Measurements from ENCODE around the gene SLC25A5.
"Not testable (repeated sequence)": the region's sequence is repeated elsewhere in the genome, so short reads cannot be mapped to it uniquely, and the experiment has no call there.

Gene SLC25A5

GRCh38 chrX:119467842-119468550 lies at the start of gene SLC25A5:
Gene SLC25A5, plus strand, starts transcription at chrX:119468444. Its CDS starts 72 bp downstream, at chrX:119468516.
- in situ Hi-C loops (cut with MboI; ENCODE audit: low sequenced_read_pairs), result no loop called here

- in situ Hi-C loops (cut with MboI; ENCODE audit: low sequenced_read_pairs), result no loop called here
Observed at GRCh38 chrX:119419146-119419545, 49.1 kb upstream of the SLC25A5 start.

GRCh38 chrX:119419898-119420297 lies 48.3 kb upstream of the SLC25A5 start:
- in situ Hi-C loops (cut with MboI; ENCODE audit: low sequenced_read_pairs), result no loop called here

DNA sequence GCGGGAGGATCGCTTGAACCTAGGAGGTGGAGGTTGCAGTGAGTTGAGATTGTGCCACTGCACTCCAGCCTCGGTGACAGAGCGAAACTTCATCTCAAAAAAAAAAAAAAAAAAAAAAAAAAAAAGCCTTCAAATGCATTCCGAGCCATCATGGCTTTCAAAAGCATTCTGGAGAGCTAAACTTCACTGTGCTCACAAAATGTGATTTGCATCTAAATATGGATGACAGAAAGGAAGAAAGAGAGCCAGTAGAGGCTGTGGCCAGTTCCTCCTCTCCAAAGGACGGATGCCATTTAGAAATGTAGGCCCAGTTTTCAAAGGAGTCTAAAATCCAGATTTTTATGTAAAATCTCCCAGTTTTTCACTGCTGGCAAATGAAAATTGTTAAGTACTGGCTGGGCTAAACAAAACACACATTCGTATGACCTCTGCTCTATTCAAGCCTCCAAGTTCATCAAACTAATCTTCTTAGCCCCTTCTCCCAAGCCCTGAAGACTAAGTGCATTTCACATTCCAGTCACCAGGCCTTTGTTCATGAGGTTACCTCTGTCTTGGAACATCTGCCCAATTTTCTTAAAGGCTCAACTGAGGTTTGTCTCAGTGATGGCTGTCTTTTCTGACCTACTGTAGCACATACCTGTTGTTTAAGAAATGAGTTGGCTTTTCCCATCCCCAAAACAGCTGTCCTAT lies 47.1 kb upstream of the SLC25A5 start:
- in situ Hi-C loops (cut with MboI; ENCODE audit: low sequenced_read_pairs), result no loop called here

- in situ Hi-C loops (cut with MboI; ENCODE audit: low sequenced_read_pairs), result no loop called here
Observed at GRCh38 chrX:119423631-119424030, 44.6 kb upstream of the SLC25A5 start.

- in situ Hi-C loops (cut with MboI; ENCODE audit: low sequenced_read_pairs), result no loop called here
Observed at GRCh38 chrX:119424999-119425398, 43.2 kb upstream of the SLC25A5 start.

DNA sequence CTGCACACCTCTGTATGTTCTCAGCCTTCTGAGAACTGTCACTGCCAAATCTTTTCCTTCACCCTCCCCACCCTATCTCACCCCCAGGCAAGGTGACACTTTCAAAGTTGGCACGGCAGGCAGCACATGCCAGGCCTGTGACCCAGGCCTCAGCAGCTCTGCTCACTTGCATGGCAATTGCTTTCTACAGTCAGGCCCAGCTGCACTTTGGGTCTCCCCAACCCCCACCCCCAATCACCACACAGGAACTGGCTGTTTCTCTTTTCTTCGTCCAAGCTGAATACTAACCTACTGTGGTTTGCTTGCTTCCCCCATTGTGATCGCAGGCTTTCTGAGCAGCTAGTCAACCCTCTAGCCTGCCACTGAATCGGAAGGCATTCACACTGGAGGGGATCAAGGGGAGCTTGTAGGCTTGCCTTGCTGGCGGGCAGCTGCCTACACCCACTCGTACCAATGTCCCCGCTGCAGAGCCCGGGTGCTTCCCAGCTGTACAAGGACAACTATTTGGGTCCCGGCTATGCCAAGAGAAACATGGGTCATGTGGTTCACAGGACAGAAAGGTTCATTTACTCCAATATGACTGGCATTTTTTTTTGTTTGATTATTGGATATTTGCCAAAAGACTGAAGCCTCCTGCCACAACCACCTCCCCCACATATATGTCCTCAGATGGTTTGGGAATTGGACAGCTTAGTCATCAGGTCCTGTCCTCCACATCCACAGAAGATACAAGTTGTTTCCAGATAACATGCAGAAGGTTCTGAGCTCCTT lies 41.0 kb upstream of the SLC25A5 start:
- in situ Hi-C loops (cut with MboI; ENCODE audit: low sequenced_read_pairs), result no loop called here

DNA sequence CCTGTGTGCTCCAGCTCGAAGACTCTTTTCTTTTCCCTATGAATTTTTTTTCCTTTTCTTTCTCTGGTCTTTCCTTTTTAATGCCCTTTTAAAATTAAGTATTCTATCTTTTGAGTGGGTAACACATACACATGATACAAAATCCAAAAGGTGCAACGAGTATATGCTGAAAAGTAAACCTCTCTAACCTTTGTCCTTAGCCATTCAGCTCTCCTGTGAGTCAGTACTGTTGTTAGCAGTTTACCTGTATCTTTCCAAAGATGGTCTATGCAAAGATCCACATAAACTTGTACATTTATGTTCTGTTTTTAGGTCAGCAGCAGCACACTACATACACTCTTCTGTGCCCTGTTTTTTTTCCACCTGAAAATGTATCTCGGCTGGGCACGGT lies 40.5 kb upstream of the SLC25A5 start:
- in situ Hi-C loops (cut with MboI; ENCODE audit: low sequenced_read_pairs), result no loop called here

GRCh38 chrX:119429471-119429870 lies 38.8 kb upstream of the SLC25A5 start:
- in situ Hi-C loops (cut with MboI; ENCODE audit: low sequenced_read_pairs), result no loop called here

GRCh38 chrX:119441295-119441694 lies 26.9 kb upstream of the SLC25A5 start:
- in situ Hi-C loops (cut with MboI; ENCODE audit: low sequenced_read_pairs), result not testable (repeated sequence)

DNA sequence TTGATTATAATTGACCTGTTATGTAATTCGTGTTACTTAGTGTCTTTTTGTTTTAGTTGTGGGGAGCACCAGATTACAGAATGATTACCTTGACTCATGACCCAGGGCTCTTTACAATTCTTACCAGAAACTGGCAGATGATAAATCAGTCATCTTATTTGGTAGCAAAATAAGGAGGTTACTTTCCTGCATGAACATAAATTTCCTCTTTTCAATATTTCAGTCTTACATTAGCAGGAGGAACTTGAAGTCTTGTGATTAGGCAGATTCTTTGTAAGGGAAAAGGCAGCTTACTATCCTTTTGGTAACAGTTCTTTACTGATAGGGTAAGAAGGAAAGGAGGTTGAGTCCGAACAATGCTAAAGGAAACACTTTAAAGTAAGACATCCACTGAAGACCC lies 26.0 kb upstream of the SLC25A5 start:
- in situ Hi-C loops (cut with MboI; ENCODE audit: low sequenced_read_pairs), result no loop called here

GRCh38 chrX:119453202-119453601 lies 15.0 kb upstream of the SLC25A5 start:
- in situ Hi-C loops (cut with MboI; ENCODE audit: low sequenced_read_pairs), result no loop called here

GRCh38 chrX:119455264-119455663 lies 13.0 kb upstream of the SLC25A5 start:
- in situ Hi-C loops (cut with MboI; ENCODE audit: low sequenced_read_pairs), result no loop called here

DNA sequence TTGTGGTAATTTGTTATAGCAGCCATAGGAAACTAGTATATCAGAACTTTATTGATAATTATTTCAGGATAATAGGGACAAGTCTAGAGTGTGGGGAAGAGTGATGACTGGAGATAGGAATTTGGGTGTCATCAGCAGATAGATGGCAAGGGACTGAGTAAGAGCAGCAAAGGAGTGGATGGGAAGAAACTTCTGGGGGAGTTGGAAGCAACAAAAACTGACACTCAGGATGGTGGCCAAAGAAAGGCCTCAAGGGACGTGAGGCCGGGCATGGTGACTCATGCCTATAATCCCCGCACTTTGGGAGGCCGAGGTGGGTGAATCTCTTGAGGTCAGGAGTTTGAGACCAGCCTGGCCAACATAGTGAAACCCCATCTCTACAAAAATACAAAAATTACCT lies 9.1 kb upstream of the SLC25A5 start:
- in situ Hi-C loops (cut with MboI; ENCODE audit: low sequenced_read_pairs), result no loop called here

DNA sequence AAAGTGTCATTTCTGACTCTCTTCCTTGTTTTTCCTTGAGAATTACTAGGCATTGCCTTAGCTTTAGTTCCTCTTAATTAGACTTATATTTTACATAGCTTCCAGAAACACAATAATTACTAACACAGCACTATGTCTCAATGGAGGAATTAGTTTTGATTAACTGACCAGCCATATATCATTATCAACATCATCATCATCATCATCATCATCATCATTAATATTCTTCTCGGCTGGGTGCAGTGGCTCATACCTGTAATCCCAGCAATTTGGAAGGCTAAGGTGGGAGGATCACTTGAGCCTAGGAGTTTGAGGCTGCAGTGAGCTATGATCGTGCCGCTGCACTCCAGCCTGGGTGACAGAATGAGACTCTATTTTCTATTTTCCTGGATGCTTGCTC lies 2.7 kb upstream of the SLC25A5 start:
- in situ Hi-C loops (cut with MboI; ENCODE audit: low sequenced_read_pairs), result no loop called here

DNA sequence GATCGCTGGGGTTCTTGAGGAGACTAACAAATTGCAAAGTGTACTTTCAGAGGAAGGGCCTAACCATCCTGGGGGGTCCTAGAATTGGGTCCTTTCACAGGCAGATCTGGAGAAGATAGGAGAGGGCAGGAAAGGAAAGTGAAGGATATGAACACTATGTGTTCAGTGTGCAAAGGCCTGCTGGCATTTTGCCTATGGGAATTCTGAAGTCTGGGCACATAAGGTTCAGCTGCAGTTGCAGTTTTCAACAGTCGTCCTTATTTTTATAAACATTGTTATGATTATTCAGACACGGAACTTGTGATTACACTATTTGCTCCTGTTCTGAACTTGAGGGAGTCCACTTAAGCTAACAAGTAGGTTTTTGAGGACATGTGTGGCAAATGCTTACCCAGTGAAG lies 1.3 kb upstream of the SLC25A5 start:
- in situ Hi-C loops (cut with MboI; ENCODE audit: low sequenced_read_pairs), result no loop called here

DNA sequence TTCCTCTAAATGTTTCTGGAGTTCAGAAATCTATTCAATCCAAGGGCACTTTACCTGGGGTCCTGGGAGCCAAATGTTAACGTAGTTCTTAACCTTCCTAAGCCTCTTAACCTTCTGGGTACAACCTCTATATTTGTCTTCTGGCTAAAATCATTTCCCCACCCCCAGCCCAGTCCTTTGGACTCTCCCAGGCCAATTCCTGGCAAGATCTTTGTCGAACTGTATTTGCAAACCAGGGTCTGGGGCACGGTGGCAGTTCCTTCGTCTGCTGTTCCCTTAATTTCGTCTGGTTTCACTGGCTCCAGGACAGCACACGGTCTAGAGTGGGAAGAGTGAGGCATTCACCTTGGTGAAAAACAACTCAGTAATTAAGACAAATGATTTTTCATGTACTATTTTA lies 811 bp upstream of the SLC25A5 start:
- in situ Hi-C loops (cut with MboI; ENCODE audit: low sequenced_read_pairs), result no loop called here

GRCh38 chrX:119468551-119469312 lies 488 bp downstream of the SLC25A5 start:
- in situ Hi-C loops (cut with MboI; ENCODE audit: low sequenced_read_pairs), result no loop called here

- in situ Hi-C loops (cut with MboI; ENCODE audit: low sequenced_read_pairs), result no loop called here
Observed at GRCh38 chrX:119469313-119469635, 1.0 kb downstream of the SLC25A5 start.

- in situ Hi-C loops (cut with MboI; ENCODE audit: low sequenced_read_pairs), result no loop called here
Observed at GRCh38 chrX:119474615-119475388, 6.6 kb downstream of the SLC25A5 start.

All from hTERT RPE-1 (cell line).